ENCODE results near the gene SLC12A8. TPM values are rescaled to one million over a fixed set of nuclear protein-coding genes. Genes with fewer than 3 reads are reported as not detected.

Gene SLC12A8
- total and polyA plus RNA-seq, 10 of the 15 experiments (the other 5 are each of a cell fraction or from before 2014, with no cell fraction given): 2.5 to 71.6 (median 50.1) TPM

GRCh38 chr3:125068265-125068664 is 144.3 kb downstream of the SLC12A8 start:
- ChIA-PET CTCF (no interaction called here), SMC1A (ENCODE audit: uncharacterized antibody, unreplicated experiment) (no interaction called here), RAD21 (ENCODE audit: unreplicated experiment) (no interaction called here), POLR2A (no interaction called here)
- no peak overlapping the region for H3K27ac ChIP-seq (ENCODE audit: control insufficient read depth, insufficient read depth)
- no peaks in the 10 kb centered on the region for H4K20me1 ChIP-seq (ENCODE audit: control insufficient read depth, insufficient read depth)
- ATAC-seq (no peak), FAIRE-seq (no peak), DNase-seq (ENCODE audit: low read depth, low spot score) (no peak)
- no peaks in the 10 kb centered on the region for H3K9me3 ChIP-seq (replicated peaks; ENCODE audit: control insufficient read depth, insufficient read depth, low read length)
- H3K9ac ChIP-seq (ENCODE audit: control insufficient read depth, insufficient read depth, low read length): no peak overlapping the region
- no peaks in the 10 kb centered on the region for H3K36me3 ChIP-seq (ENCODE audit: control insufficient read depth in 2 of 2, insufficient read depth in 2 of 2, low read length in 1 of 2)
- intact Hi-C loops (cut with micrococcal nuclease; ENCODE audit: unreplicated experiment): no loop called here
- no peaks in the 10 kb centered on the region; a peak in 1 of 4 replicates for H3K27me3 ChIP-seq (replicated peaks in 1 of 2; ENCODE audit: control insufficient read depth in 2 of 2, insufficient read depth in 2 of 2, low read length in 1 of 2)
- WGBS (ENCODE audit: insufficient coverage, insufficient replicate concordance, low lambda C conversion rate, missing lambda C conversion rate): 99% methylated on average over 4 of the region's 4 CpGs
- no peak overlapping the region for H2AFZ ChIP-seq (ENCODE audit: control insufficient read depth, low read depth, low read length)
- no peaks in the 10 kb centered on the region for H3K4me1 ChIP-seq (ENCODE audit: control insufficient read depth, insufficient read depth, low read length)
- TF ChIP-seq SRF (IDR thresholded peaks at IDR 0.05; ENCODE audit: low read depth in 2 of 2, low read length in 2 of 2): no peak
- TF ChIP-seq CBX3 (IDR thresholded peaks at IDR 0.05; ENCODE audit: borderline replicate concordance, low read depth): no peak
- no peak for TF ChIP-seq YY1 (IDR thresholded peaks at IDR 0.05; ENCODE audit: low read depth, low read length)
- H3K4me3 ChIP-seq: no peak overlapping the region
- in situ Hi-C loops (cut with MboI): no loop called here
- no peak overlapping the region for H3K4me2 ChIP-seq (ENCODE audit: control insufficient read depth, insufficient read depth)
- BruUV-seq (replicated peaks): no TSS peak
- H3K79me2 ChIP-seq (ENCODE audit: control insufficient read depth, insufficient read depth, low read length): no peaks in the 10 kb centered on the region

GRCh38 chr3:125067225-125067624 is 145.3 kb downstream of the SLC12A8 start:
- TF ChIP-seq BCL11A (IDR thresholded peaks at IDR 0.05; ENCODE audit: low read depth, low read length): no peak
- Histone ChIP-seq H3K79me2 (ENCODE audit: control insufficient read depth, insufficient read depth, low read length) (no peaks in the 10 kb centered on the region), H3K36me3 (ENCODE audit: control insufficient read depth in 2 of 2, insufficient read depth in 2 of 2, low read length in 1 of 2) (no peaks in the 10 kb centered on the region), H3K27ac (ENCODE audit: control insufficient read depth, insufficient read depth) (no peak overlapping the region), H3K4me1 (ENCODE audit: control insufficient read depth, insufficient read depth, low read length) (no peaks in the 10 kb centered on the region), H3K4me2 (ENCODE audit: control insufficient read depth, insufficient read depth) (no peak overlapping the region), H2AFZ (ENCODE audit: control insufficient read depth, low read depth, low read length) (no peak overlapping the region), H3K9ac (ENCODE audit: control insufficient read depth, insufficient read depth, low read length) (no peak overlapping the region), H3K9me3 (replicated peaks; ENCODE audit: control insufficient read depth, insufficient read depth, low read length) (no peaks in the 10 kb centered on the region), H4K20me1 (ENCODE audit: control insufficient read depth, insufficient read depth) (no peaks in the 10 kb centered on the region), H3K27me3 (replicated peaks in 1 of 2; ENCODE audit: control insufficient read depth in 2 of 2, insufficient read depth in 2 of 2, low read length in 1 of 2) (no peaks in the 10 kb centered on the region; a peak in 2 of 4 replicates), H3K4me3 (no peak overlapping the region)
- ChIA-PET SMC1A (ENCODE audit: uncharacterized antibody, unreplicated experiment) (no interaction called here), RAD21 (ENCODE audit: unreplicated experiment) (no interaction called here), CTCF (no interaction called here), POLR2A (no interaction called here)
- no peak for DNase-seq (ENCODE audit: low read depth, low spot score)
- intact Hi-C loops (cut with micrococcal nuclease; ENCODE audit: unreplicated experiment) (no loop called here), in situ Hi-C loops (cut with MboI) (no loop called here)
- WGBS (ENCODE audit: insufficient coverage, insufficient replicate concordance, low lambda C conversion rate, missing lambda C conversion rate): 49% methylated on average over 3 of the region's 3 CpGs
- FAIRE-seq: no peak
- ATAC-seq: no peak
- BruUV-seq (replicated peaks): no TSS peak
